ENCODE data around the gene MCOLN1.

DNA sequence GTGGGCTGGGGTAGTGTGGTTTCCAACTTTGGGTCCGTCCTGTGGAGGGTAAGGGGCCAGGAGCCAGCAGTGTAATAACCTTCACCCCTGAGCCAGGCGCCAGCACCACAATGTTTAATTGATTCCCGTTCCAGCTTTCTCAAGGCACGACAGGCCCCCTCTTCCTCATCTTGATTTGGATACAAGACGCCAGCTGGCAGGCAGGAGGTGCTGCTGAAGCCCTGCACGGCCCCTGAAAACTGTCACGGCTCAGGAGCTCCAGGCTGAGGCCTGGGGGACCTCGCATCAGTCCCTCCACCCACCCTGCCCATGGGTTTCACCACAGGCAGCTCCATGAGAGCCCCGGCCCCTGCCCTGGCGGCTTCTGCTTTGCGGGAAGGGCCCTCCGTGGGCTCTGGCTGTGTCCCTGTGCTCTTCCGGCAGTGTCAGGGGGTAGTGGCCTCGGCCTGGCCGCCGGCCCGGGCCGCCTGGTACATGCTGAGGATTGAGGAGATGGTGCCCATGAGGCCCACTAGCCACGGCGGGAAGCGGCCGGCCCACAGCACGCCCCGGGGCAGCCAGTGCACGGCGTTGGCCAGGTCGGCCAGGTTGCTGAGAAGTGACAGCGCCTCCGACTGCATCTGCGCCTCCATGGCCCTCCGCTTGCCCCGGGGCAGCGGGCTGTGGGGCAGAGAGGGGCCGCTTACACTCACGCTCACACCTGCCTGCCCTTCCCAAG lies 45.5 kb upstream of the MCOLN1 start:
- TF ChIP-seq RFX5 (IDR thresholded peaks at IDR 0.05; ENCODE audit: low read depth, low read length) (no peak), NFE2L2 (IDR thresholded peaks at IDR 0.05; ENCODE audit: low read depth, low read length) (no peak), POLR2A (IDR thresholded peaks at IDR 0.05; ENCODE audit: low read depth, low read length) (no peak), SMC3 (IDR thresholded peaks at IDR 0.05; ENCODE audit: low read depth, low read length) (no peak), BHLHE40 (IDR thresholded peaks at IDR 0.05; ENCODE audit: low read depth, low read length) (no peak), RCOR1 (IDR thresholded peaks at IDR 0.05; ENCODE audit: insufficient replicate concordance, low read length) (no peak), CHD1 (IDR thresholded peaks at IDR 0.05; ENCODE audit: low read depth, low read length) (no peak), CEBPB (IDR thresholded peaks at IDR 0.05; ENCODE audit: low read depth, low read length) (no peak), FOS (IDR thresholded peaks at IDR 0.05; ENCODE audit: low read depth, low read length) (no peak)
- TF ChIP-seq, protein P1, sequence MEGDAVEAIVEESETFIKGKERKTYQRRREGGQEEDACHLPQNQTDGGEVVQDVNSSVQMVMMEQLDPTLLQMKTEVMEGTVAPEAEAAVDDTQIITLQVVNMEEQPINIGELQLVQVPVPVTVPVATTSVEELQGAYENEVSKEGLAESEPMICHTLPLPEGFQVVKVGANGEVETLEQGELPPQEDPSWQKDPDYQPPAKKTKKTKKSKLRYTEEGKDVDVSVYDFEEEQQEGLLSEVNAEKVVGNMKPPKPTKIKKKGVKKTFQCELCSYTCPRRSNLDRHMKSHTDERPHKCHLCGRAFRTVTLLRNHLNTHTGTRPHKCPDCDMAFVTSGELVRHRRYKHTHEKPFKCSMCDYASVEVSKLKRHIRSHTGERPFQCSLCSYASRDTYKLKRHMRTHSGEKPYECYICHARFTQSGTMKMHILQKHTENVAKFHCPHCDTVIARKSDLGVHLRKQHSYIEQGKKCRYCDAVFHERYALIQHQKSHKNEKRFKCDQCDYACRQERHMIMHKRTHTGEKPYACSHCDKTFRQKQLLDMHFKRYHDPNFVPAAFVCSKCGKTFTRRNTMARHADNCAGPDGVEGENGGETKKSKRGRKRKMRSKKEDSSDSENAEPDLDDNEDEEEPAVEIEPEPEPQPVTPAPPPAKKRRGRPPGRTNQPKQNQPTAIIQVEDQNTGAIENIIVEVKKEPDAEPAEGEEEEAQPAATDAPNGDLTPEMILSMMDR (conservative IDR thresholded peaks at IDR 0.05; ENCODE audit: low read depth, low read length): no peak
- TF ChIP-seq, protein P2, sequence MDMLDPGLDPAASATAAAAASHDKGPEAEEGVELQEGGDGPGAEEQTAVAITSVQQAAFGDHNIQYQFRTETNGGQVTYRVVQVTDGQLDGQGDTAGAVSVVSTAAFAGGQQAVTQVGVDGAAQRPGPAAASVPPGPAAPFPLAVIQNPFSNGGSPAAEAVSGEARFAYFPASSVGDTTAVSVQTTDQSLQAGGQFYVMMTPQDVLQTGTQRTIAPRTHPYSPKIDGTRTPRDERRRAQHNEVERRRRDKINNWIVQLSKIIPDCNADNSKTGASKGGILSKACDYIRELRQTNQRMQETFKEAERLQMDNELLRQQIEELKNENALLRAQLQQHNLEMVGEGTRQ (IDR thresholded peaks at IDR 0.05; ENCODE audit: low read depth, low read length): no peak
- TF ChIP-seq, protein P3, sequence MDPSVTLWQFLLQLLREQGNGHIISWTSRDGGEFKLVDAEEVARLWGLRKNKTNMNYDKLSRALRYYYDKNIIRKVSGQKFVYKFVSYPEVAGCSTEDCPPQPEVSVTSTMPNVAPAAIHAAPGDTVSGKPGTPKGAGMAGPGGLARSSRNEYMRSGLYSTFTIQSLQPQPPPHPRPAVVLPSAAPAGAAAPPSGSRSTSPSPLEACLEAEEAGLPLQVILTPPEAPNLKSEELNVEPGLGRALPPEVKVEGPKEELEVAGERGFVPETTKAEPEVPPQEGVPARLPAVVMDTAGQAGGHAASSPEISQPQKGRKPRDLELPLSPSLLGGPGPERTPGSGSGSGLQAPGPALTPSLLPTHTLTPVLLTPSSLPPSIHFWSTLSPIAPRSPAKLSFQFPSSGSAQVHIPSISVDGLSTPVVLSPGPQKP (IDR thresholded peaks at IDR 0.05; ENCODE audit: borderline replicate concordance, low read depth, low read length): no peak

All from IMR-90 (cell line).